KMS-11 (cell line): ENCODE data around the gene C12orf56.
"Not testable (repeated sequence)": the region's sequence is repeated elsewhere in the genome, so short reads cannot be mapped to it uniquely, and the experiment has no call there.

Experiments
- H2AFZ ChIP-seq: fragments of 200-600 bp; sonication (generic); 2 replicates; pipeline ENCODE4 v1.6.1; 2016; ENCODE audit warnings: antibody characterized with exemption, mixed run types, low read depth
- H3K27ac ChIP-seq: fragments of 200-600 bp; sonication (generic); 2 replicates; pipeline ENCODE4 v1.6.1; 2016; ENCODE audit warnings: mild to moderate bottlenecking, mixed run types
- H3K27me3 ChIP-seq: fragments of 200-600 bp; sonication (generic); 2 replicates; pipeline ENCODE4 v1.6.1; 2017; ENCODE audit warnings: mild to moderate bottlenecking, low read depth, mixed run types, moderate library complexity; ENCODE audit not compliant: insufficient read depth
- H3K36me3 ChIP-seq: fragments of 200-600 bp; sonication (generic); 2 replicates; pipeline ENCODE4 v1.6.1; 2017; ENCODE audit warnings: mild to moderate bottlenecking, mixed run types; ENCODE audit not compliant: insufficient read depth
- H3K4me1 ChIP-seq: fragments of 200-600 bp; sonication (generic); 2 replicates; pipeline ENCODE4 v1.6.1; 2016; ENCODE audit warnings: mild to moderate bottlenecking, low read depth, mixed run types; ENCODE audit not compliant: poor library complexity, severe bottlenecking
- H3K4me2 ChIP-seq: fragments of 200-600 bp; sonication (generic); 2 replicates; pipeline ENCODE4 v1.7.0; 2016; ENCODE audit warnings: mild to moderate bottlenecking, mixed run types
- H3K4me3 ChIP-seq: fragments of 200-600 bp; sonication (generic); IDR thresholded peaks from 2 replicates; pipeline ENCODE4 v1.6.1; 2017; ENCODE audit warnings: low read depth, low read length, mixed read lengths; ENCODE audit not compliant: insufficient read depth
- H3K79me2 ChIP-seq: fragments of 200-600 bp; sonication (generic); 2 replicates; pipeline ENCODE4 v1.6.1; 2016; ENCODE audit warnings: low read depth, mixed run types; ENCODE audit not compliant: insufficient read depth
- H3K9ac ChIP-seq: fragments of 200-600 bp; sonication (generic); 2 replicates; pipeline ENCODE4 v1.6.1; 2016; ENCODE audit warnings: mild to moderate bottlenecking, mixed run types
- H4K20me1 ChIP-seq: fragments of 200-600 bp; sonication (generic); 2 replicates; pipeline ENCODE4 v1.6.1; 2016; ENCODE audit warnings: mild to moderate bottlenecking, mixed run types; ENCODE audit not compliant: insufficient read depth
- CTCF ChIP-seq: fragments of 200-600 bp; sonication (generic); conservative IDR thresholded peaks from 2 replicates; pipeline ENCODE4 v1.6.1; 2017; ENCODE audit warnings: low read depth, mild to moderate bottlenecking, antibody characterized with exemption, low read length, moderate library complexity, mixed read lengths

Gene C12orf56

GRCh38 chr12:64332296-64332695 lies 58.3 kb downstream of the C12orf56 start:
- Histone ChIP-seq H3K4me1 (peaks cover 9% of the 10 kb centered on the region), H3K4me2 (no peak overlapping the region), H3K4me3 (no peak overlapping the region), H3K9ac (no peak overlapping the region), H3K79me2 (no peaks in the 10 kb centered on the region), H4K20me1 (no peaks in the 10 kb centered on the region), H3K27me3 (no peaks in the 10 kb centered on the region), H2AFZ (no peak overlapping the region), H3K27ac (no peak overlapping the region), H3K36me3 (no peaks in the 10 kb centered on the region)
- no peak for TF ChIP-seq CTCF

GRCh38 chr12:64329031-64329710 lies 61.4 kb downstream of the C12orf56 start:
- not testable (repeated sequence) for H3K27ac ChIP-seq, H3K4me3 ChIP-seq, H3K27me3 ChIP-seq, H2AFZ ChIP-seq, H4K20me1 ChIP-seq, H3K4me1 ChIP-seq, H3K36me3 ChIP-seq, H3K4me2 ChIP-seq, H3K79me2 ChIP-seq, H3K9ac ChIP-seq

- Histone ChIP-seq H3K4me2 (no peak overlapping the region), H3K79me2 (no peaks in the 10 kb centered on the region), H3K9ac (no peak overlapping the region), H3K36me3 (no peaks in the 10 kb centered on the region), H2AFZ (no peak overlapping the region), H4K20me1 (no peaks in the 10 kb centered on the region), H3K4me1 (no peaks in the 10 kb centered on the region), H3K27me3 (no peaks in the 10 kb centered on the region), H3K4me3 (no peak overlapping the region), H3K27ac (no peak overlapping the region)
- no peak for TF ChIP-seq CTCF
Observed at GRCh38 chr12:64325055-64325454, 65.5 kb downstream of the C12orf56 start.

GRCh38 chr12:64323476-64324225 lies 66.9 kb downstream of the C12orf56 start:
- Histone ChIP-seq H3K9ac (no peak overlapping the region), H3K27ac (no peak overlapping the region), H4K20me1 (no peaks in the 10 kb centered on the region), H3K4me3 (no peak overlapping the region), H2AFZ (no peak overlapping the region), H3K4me1 (no peaks in the 10 kb centered on the region), H3K4me2 (no peak overlapping the region), H3K36me3 (no peaks in the 10 kb centered on the region), H3K79me2 (no peaks in the 10 kb centered on the region), H3K27me3 (no peaks in the 10 kb centered on the region)
- no peak for TF ChIP-seq CTCF

- H4K20me1 ChIP-seq: no peaks in the 10 kb centered on the region
- no peaks in the 10 kb centered on the region for H3K27me3 ChIP-seq
- H2AFZ ChIP-seq: no peak overlapping the region
- no peaks in the 10 kb centered on the region for H3K79me2 ChIP-seq
- no peak overlapping the region for H3K4me2 ChIP-seq
- H3K4me1 ChIP-seq: no peaks in the 10 kb centered on the region
- H3K36me3 ChIP-seq: no peaks in the 10 kb centered on the region
- no peak overlapping the region for H3K9ac ChIP-seq
- no peak for TF ChIP-seq CTCF
- H3K27ac ChIP-seq: no peak overlapping the region
- H3K4me3 ChIP-seq: no peak overlapping the region
Observed at GRCh38 chr12:64323006-64323405, 67.6 kb downstream of the C12orf56 start.
